SK-N-SH (cell line): ENCODE measurements around the gene EPB41L2. TPM values are rescaled to one million over a fixed set of nuclear protein-coding genes. Genes with fewer than 3 reads are reported as not detected.

Experiments used
- CTCF ChIA-PET: fragments of 300-600, 350-600 bp; formaldehyde crosslinking; extraction: SDS; loops from one replicate; lab custom pipeline; 2021; lab: Yijun Ruan, JAX
- POLR2A ChIA-PET: fragments of 350-600 bp; sonication (Branson Sonifier 250); formaldehyde crosslinking; extraction: SDS; loops from one replicate; lab custom pipeline; 2020; ENCODE audit warnings: antibody characterized with exemption, inconsistent platforms; lab: Yijun Ruan, JAX
- DNase-seq: peaks from one replicate; pipeline ENCODE4 v3.0.0; 2012
- H2AFZ ChIP-seq: fragments of 200-600 bp; sonication (generic); 2 replicates; pipeline ENCODE4 v1.8.1; 2016; ENCODE audit warnings: antibody characterized with exemption, mild to moderate bottlenecking, low read depth
- H3F3A ChIP-seq: fragments of 200-600 bp; sonication (generic); replicated peaks from 2 replicates; pipeline ENCODE3; 2016; ENCODE audit warnings: antibody characterized with exemption, mild to moderate bottlenecking; ENCODE audit not compliant: insufficient read depth
- H3K27ac ChIP-seq, 2 experiments: fragments of 200-500 bp in 1 of 2; fragments of 200-600 bp in 1 of 2; sonication (Bioruptor generic) in 1 of 2; sonication (generic), shearing (Covaris generic) in 1 of 2; 2 replicates each; pipeline versions ENCODE4 v1.5.1 to v1.6.1; 2014 to 2016; ENCODE audit warnings: low read depth in 2 of 2, inconsistent platforms in 1 of 2, low read length in 1 of 2, mild to moderate bottlenecking in 1 of 2, mixed read lengths in 1 of 2
- H3K27me3 ChIP-seq: fragments of 200-600 bp; sonication (generic), shearing (Covaris generic); 2 replicates; pipeline ENCODE4 v1.6.1; 2016; ENCODE audit warnings: mixed run types; ENCODE audit not compliant: insufficient read depth
- H3K36me3 ChIP-seq, 2 experiments: fragments of 200-500 bp in 1 of 2; fragments of 200-600 bp in 1 of 2; sonication (Bioruptor generic) in 1 of 2; sonication (generic) in 1 of 2; replicated peaks in 1 of 2; 2 replicates each; pipeline versions ENCODE3 to v1.5.1; 2014 to 2016; ENCODE audit warnings: low read length in 1 of 2, mild to moderate bottlenecking in 1 of 2; ENCODE audit not compliant: insufficient read depth in 2 of 2, control insufficient read depth in 1 of 2
- H3K4me1 ChIP-seq, 2 experiments: fragments of 200-500 bp in 1 of 2; fragments of 200-600 bp in 1 of 2; sonication (Bioruptor generic) in 1 of 2; sonication (generic), shearing (Covaris generic) in 1 of 2; 2 replicates each; pipeline versions ENCODE4 v1.5.1 to v1.6.1; 2014 to 2016; ENCODE audit warnings: low read depth in 1 of 2, low read length in 1 of 2, mixed run types in 1 of 2; ENCODE audit not compliant: insufficient read depth in 2 of 2, control insufficient read depth in 1 of 2
- H3K4me2 ChIP-seq: fragments of 200-600 bp; sonication (generic), shearing (Covaris generic); 2 replicates; pipeline ENCODE4 v1.6.1; 2017; ENCODE audit warnings: mixed run types
- H3K4me3 ChIP-seq, 2 experiments: fragments of 200-500 bp in 1 of 2; fragments of 200-600 bp in 1 of 2; sonication (Bioruptor generic) in 1 of 2; sonication (generic), shearing (Covaris generic) in 1 of 2; 2 replicates each; pipeline versions ENCODE4 v1.5.1 to v1.8.1; 2014 to 2016; ENCODE audit warnings: low read depth in 2 of 2, inconsistent platforms in 1 of 2, low read length in 1 of 2, mild to moderate bottlenecking in 1 of 2, mixed read lengths in 1 of 2, moderate library complexity in 1 of 2
- H3K79me2 ChIP-seq: fragments of 200-600 bp; sonication (generic); 2 replicates; pipeline ENCODE4 v1.8.1; 2017; ENCODE audit warnings: mild to moderate bottlenecking; ENCODE audit not compliant: insufficient read depth
- H3K9ac ChIP-seq: fragments of 200-600 bp; sonication (generic); 2 replicates; pipeline ENCODE4 v1.6.1; 2017; ENCODE audit warnings: mixed run types
- H3K9me2 ChIP-seq: fragments of 200-600 bp; sonication (generic); 2 replicates; pipeline ENCODE4 v1.6.1; 2017; ENCODE audit warnings: mixed run types
- H3K9me3 ChIP-seq: fragments of 200-600 bp; sonication (generic); 2 replicates; pipeline ENCODE4 v1.6.1; 2017; ENCODE audit warnings: mixed run types, mild to moderate bottlenecking, moderate library complexity
- H4K20me1 ChIP-seq: fragments of 200-600 bp; sonication (generic); 2 replicates; pipeline ENCODE4 v1.6.1; 2017; ENCODE audit warnings: mild to moderate bottlenecking, mixed run types; ENCODE audit not compliant: insufficient read depth
- CHD2 ChIP-seq: fragments of 150-350 bp; IDR thresholded peaks from 2 replicates; pipeline ENCODE4 v1.6.1; 2018; ENCODE audit warnings: low read length; ENCODE audit not compliant: partially characterized antibody
- ELF1 ChIP-seq: IDR thresholded peaks from 2 replicates; pipeline ENCODE4 v1.4.0; 2012
- FOXJ3 ChIP-seq: sonication (generic); formaldehyde crosslinking; IDR thresholded peaks from 2 replicates; pipeline ENCODE4 v1.5.1; 2020; ENCODE audit warnings: mild to moderate bottlenecking, missing genetic modification reagents
- FOXM1 ChIP-seq: IDR thresholded peaks from 2 replicates; pipeline ENCODE4 v1.4.0; 2012; ENCODE audit warnings: low read depth, mild to moderate bottlenecking
- GATA2 ChIP-seq: sonication (generic); formaldehyde crosslinking; IDR thresholded peaks from 2 replicates; pipeline ENCODE4 v1.5.0; 2020; ENCODE audit warnings: mild to moderate bottlenecking, missing genetic modification reagents
- JUND ChIP-seq: IDR thresholded peaks from 2 replicates; pipeline ENCODE4 v1.4.0; 2012
- NFIC ChIP-seq: IDR thresholded peaks from 2 replicates; pipeline ENCODE4 v1.4.0; 2012; ENCODE audit warnings: borderline replicate concordance
- RFX5 ChIP-seq: IDR thresholded peaks from 2 replicates; pipeline ENCODE4 v1.6.1; 2012; ENCODE audit warnings: mild to moderate bottlenecking, improper control_type of control experiment, low read length
- RXRA ChIP-seq: IDR thresholded peaks from 2 replicates; pipeline ENCODE4 v1.4.0; 2012; ENCODE audit warnings: low read depth, mild to moderate bottlenecking, borderline replicate concordance
- SMC3 ChIP-seq: IDR thresholded peaks from 2 replicates; pipeline ENCODE4 v1.6.1; 2012; ENCODE audit warnings: low read depth, low read length, improper control_type of control experiment
- TCF12 ChIP-seq: IDR thresholded peaks from 2 replicates; pipeline ENCODE4 v1.4.0; 2012
- WGBS: methylation state at CpG from one replicate; pipeline ENCODE4 v1.1.6; 2017; ENCODE audit warnings: low lambda C conversion rate; 5-methylcytosine and 5-hydroxymethylcytosine counted together
- polyA plus RNA-seq, 3 experiments: library from polyadenylated mRNA; depleted of rRNA; stranded (reverse); fragments of >200 nt; gene quantifications; 2 replicates each; pipeline ENCODE4 v1.2.3, GENCODE V29; 2012
- TF ChIP-seq, protein P1 (sequence below): IDR thresholded peaks from 2 replicates; pipeline ENCODE4; 2012
- TF ChIP-seq, protein P2 (sequence below): IDR thresholded peaks from 2 replicates; pipeline ENCODE4 v1.4.0; 2012; ENCODE audit warnings: low read depth, borderline replicate concordance
- TF ChIP-seq, protein P3 (sequence below): IDR thresholded peaks from 2 replicates; pipeline ENCODE4 v1.4.0; 2012; ENCODE audit warnings: low read depth, borderline replicate concordance
- TF ChIP-seq, protein P4 (sequence below): fragments of 150-350 bp; IDR thresholded peaks from 2 replicates; pipeline ENCODE4 v1.6.1; 2017; ENCODE audit warnings: antibody characterized with exemption, low read length, low read depth, borderline replicate concordance
- TF ChIP-seq, protein P5 (sequence below): IDR thresholded peaks from 2 replicates; pipeline ENCODE4 v1.6.1; 2012; ENCODE audit warnings: mild to moderate bottlenecking, low read depth, low read length, moderate library complexity
- TF ChIP-seq, protein P6 (sequence below): IDR thresholded peaks from 2 replicates; pipeline ENCODE4 v1.4.0; 2012; ENCODE audit warnings: low read depth

The EPB41L2 gene
- polyA plus RNA-seq, 1 of the 3 experiments (the other 2 are of a cell fraction): 1.4 TPM

DNA sequence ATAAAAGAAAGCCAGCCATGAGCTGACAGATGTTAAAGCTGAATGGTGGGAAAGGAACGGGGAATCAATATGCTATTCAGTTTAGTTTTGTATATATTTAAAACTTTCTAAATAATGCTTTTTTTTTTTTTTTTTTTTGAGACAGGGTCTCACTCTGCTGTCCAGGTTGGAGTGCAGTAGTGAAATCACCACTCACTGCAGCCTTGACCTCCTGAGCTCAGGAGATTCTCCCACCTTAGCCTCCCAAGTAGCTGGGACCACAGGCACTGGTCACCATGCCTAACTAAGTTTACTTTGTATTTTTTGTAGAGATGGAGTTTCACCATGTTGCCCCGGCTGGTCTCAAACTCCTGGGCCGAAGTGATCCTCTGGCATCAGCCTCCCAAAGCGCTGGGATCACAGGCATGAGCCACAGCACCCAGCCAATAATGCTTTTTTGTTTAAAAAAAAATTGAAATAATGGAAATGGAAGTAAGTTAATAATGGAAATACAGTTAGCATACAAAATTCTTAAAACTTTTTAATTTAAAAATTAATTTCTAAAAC is 19.1 kb downstream of the EPB41L2 start:
- Histone ChIP-seq H3K9me3 (no peaks in the 10 kb centered on the region), H3K79me2 (no peaks in the 10 kb centered on the region), H3K4me1 (peaks cover 0 to 7% of the 10 kb centered on the region in 2 experiments; a peak in 1 of 4 replicates), H4K20me1 (no peaks in the 10 kb centered on the region), H3K4me2 (no peak overlapping the region), H3K9ac (no peak overlapping the region), H3K9me2 (no peaks in the 10 kb centered on the region), H3K4me3 (no peak overlapping the region), H2AFZ (no peak overlapping the region), H3K27ac (no peak overlapping the region), H3F3A (no peaks in the 10 kb centered on the region), H3K27me3 (peaks cover 12% of the 10 kb centered on the region; the same call in 1 of the 2 replicates), H3K36me3 (no peaks in the 10 kb centered on the region)
- ChIA-PET CTCF (no interaction called here), POLR2A (no interaction called here)
- DNase-seq: no peak
- TF ChIP-seq CHD2: no peak
- no peak for TF ChIP-seq GATA2
- no peak for TF ChIP-seq RFX5
- TF ChIP-seq, protein P1, sequence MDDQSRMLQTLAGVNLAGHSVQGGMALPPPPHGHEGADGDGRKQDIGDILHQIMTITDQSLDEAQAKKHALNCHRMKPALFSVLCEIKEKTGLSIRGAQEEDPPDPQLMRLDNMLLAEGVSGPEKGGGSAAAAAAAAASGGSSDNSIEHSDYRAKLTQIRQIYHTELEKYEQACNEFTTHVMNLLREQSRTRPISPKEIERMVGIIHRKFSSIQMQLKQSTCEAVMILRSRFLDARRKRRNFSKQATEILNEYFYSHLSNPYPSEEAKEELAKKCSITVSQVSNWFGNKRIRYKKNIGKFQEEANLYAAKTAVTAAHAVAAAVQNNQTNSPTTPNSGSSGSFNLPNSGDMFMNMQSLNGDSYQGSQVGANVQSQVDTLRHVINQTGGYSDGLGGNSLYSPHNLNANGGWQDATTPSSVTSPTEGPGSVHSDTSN: no peak
- TF ChIP-seq NFIC: no peak
- no peak for TF ChIP-seq JUND
- TF ChIP-seq, protein P2, sequence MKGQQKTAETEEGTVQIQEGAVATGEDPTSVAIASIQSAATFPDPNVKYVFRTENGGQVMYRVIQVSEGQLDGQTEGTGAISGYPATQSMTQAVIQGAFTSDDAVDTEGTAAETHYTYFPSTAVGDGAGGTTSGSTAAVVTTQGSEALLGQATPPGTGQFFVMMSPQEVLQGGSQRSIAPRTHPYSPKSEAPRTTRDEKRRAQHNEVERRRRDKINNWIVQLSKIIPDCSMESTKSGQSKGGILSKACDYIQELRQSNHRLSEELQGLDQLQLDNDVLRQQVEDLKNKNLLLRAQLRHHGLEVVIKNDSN: no peak
- TF ChIP-seq FOXM1: no peak
- TF ChIP-seq FOXJ3: no peak
- TF ChIP-seq ELF1: no peak
- TF ChIP-seq, protein P3, sequence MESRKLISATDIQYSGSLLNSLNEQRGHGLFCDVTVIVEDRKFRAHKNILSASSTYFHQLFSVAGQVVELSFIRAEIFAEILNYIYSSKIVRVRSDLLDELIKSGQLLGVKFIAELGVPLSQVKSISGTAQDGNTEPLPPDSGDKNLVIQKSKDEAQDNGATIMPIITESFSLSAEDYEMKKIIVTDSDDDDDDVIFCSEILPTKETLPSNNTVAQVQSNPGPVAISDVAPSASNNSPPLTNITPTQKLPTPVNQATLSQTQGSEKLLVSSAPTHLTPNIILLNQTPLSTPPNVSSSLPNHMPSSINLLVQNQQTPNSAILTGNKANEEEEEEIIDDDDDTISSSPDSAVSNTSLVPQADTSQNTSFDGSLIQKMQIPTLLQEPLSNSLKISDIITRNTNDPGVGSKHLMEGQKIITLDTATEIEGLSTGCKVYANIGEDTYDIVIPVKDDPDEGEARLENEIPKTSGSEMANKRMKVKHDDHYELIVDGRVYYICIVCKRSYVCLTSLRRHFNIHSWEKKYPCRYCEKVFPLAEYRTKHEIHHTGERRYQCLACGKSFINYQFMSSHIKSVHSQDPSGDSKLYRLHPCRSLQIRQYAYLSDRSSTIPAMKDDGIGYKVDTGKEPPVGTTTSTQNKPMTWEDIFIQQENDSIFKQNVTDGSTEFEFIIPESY: no peak
- TF ChIP-seq, protein P4, sequence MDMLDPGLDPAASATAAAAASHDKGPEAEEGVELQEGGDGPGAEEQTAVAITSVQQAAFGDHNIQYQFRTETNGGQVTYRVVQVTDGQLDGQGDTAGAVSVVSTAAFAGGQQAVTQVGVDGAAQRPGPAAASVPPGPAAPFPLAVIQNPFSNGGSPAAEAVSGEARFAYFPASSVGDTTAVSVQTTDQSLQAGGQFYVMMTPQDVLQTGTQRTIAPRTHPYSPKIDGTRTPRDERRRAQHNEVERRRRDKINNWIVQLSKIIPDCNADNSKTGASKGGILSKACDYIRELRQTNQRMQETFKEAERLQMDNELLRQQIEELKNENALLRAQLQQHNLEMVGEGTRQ: no peak
- TF ChIP-seq TCF12: no peak
- TF ChIP-seq, protein P5, sequence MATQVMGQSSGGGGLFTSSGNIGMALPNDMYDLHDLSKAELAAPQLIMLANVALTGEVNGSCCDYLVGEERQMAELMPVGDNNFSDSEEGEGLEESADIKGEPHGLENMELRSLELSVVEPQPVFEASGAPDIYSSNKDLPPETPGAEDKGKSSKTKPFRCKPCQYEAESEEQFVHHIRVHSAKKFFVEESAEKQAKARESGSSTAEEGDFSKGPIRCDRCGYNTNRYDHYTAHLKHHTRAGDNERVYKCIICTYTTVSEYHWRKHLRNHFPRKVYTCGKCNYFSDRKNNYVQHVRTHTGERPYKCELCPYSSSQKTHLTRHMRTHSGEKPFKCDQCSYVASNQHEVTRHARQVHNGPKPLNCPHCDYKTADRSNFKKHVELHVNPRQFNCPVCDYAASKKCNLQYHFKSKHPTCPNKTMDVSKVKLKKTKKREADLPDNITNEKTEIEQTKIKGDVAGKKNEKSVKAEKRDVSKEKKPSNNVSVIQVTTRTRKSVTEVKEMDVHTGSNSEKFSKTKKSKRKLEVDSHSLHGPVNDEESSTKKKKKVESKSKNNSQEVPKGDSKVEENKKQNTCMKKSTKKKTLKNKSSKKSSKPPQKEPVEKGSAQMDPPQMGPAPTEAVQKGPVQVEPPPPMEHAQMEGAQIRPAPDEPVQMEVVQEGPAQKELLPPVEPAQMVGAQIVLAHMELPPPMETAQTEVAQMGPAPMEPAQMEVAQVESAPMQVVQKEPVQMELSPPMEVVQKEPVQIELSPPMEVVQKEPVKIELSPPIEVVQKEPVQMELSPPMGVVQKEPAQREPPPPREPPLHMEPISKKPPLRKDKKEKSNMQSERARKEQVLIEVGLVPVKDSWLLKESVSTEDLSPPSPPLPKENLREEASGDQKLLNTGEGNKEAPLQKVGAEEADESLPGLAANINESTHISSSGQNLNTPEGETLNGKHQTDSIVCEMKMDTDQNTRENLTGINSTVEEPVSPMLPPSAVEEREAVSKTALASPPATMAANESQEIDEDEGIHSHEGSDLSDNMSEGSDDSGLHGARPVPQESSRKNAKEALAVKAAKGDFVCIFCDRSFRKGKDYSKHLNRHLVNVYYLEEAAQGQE: no peak
- no peak for TF ChIP-seq SMC3
- TF ChIP-seq, protein P6, sequence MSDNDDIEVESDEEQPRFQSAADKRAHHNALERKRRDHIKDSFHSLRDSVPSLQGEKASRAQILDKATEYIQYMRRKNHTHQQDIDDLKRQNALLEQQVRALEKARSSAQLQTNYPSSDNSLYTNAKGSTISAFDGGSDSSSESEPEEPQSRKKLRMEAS: no peak
- no peak for TF ChIP-seq RXRA
- WGBS: 4% methylated on average over 4 of the region's 4 CpGs
